HFFc6 (cell line): ENCODE data around the gene STS. TPM values are rescaled to one million over a fixed set of nuclear protein-coding genes. Genes with fewer than 3 reads are reported as not detected.
"Not testable (repeated sequence)": the region's sequence is repeated elsewhere in the genome, so short reads cannot be mapped to it uniquely, and the experiment has no call there.

ENCODE experiments used
- DNase-seq: peaks from one replicate; pipeline ENCODE4 v3.0.0-alpha.2; 2018
- H3K27ac Mint-ChIP-seq: 2 replicates; pipeline ENCODE4 v1.8.0; 2020; ENCODE audit warnings: mild to moderate bottlenecking, mixed read lengths
- H3K27me3 Mint-ChIP-seq: 2 replicates; pipeline ENCODE4 v1.8.0; 2021; ENCODE audit warnings: mild to moderate bottlenecking, moderate library complexity, mixed read lengths; ENCODE audit not compliant: insufficient read depth
- H3K36me3 Mint-ChIP-seq: 2 replicates; pipeline ENCODE4 v1.8.0; 2021; ENCODE audit warnings: low read depth, mixed read lengths
- H3K4me1 Mint-ChIP-seq: 2 replicates; pipeline ENCODE4 v1.8.0; 2020; ENCODE audit warnings: low read depth, mixed read lengths
- H3K4me3 Mint-ChIP-seq: 2 replicates; pipeline ENCODE4 v1.8.0; 2020; ENCODE audit warnings: mild to moderate bottlenecking, moderate library complexity, mixed read lengths
- H3K9me3 Mint-ChIP-seq: 2 replicates; pipeline ENCODE4 v1.8.0; 2020; ENCODE audit warnings: mild to moderate bottlenecking, mixed read lengths
- CTCF ChIP-seq: fragments of 200-600 bp; sonication (generic); IDR thresholded peaks from 2 replicates; pipeline ENCODE4 v1.5.0; 2021; ENCODE audit warnings: antibody characterized with exemption, mild to moderate bottlenecking
- total RNA-seq, 6 experiments: library from RNA; stranded (reverse); fragmentation: NEBNext Ultra II Directional; extraction: Animal tissue kit (Norgen Biotek cat#: 25700); gene quantifications; 2 replicates in 1 of 6; 3 replicates in 5 of 6; pipeline ENCODE4 v1.2.3, GENCODE V29; 2021

STS gene
- total RNA-seq, 6 experiments from 2014 or later, result 11.3 to 15.2 (median 13.3) TPM

- TF ChIP-seq CTCF, result no peak
- no peaks in the 10 kb centered on the region for H3K9me3 Mint-ChIP-seq
- DNase-seq, result no peak
- no peaks in the 10 kb centered on the region for H3K36me3 Mint-ChIP-seq
- H3K4me1 Mint-ChIP-seq, result peaks cover 9% of the 10 kb centered on the region
- H3K27ac Mint-ChIP-seq, result no peak overlapping the region
- H3K4me3 Mint-ChIP-seq, result no peak overlapping the region
- H3K27me3 Mint-ChIP-seq, result no peaks in the 10 kb centered on the region
These were observed 16.7 kb downstream of the STS start for GRCh38 chrX:7164174-7164573.

- no peaks in the 10 kb centered on the region for H3K36me3 Mint-ChIP-seq
- H3K4me1 Mint-ChIP-seq, result no peaks in the 10 kb centered on the region
- no peak overlapping the region for H3K4me3 Mint-ChIP-seq
- no peak for DNase-seq
- H3K27ac Mint-ChIP-seq, result no peak overlapping the region
- no peaks in the 10 kb centered on the region for H3K9me3 Mint-ChIP-seq
- no peak for TF ChIP-seq CTCF
- H3K27me3 Mint-ChIP-seq, result no peaks in the 10 kb centered on the region
These were observed 20.9 kb downstream of the STS start for GRCh38 chrX:7168371-7168770.

- no peak for DNase-seq
- no peak overlapping the region for H3K27ac Mint-ChIP-seq
- H3K9me3 Mint-ChIP-seq, result no peaks in the 10 kb centered on the region
- H3K4me3 Mint-ChIP-seq, result no peak overlapping the region
- no peaks in the 10 kb centered on the region for H3K36me3 Mint-ChIP-seq
- no peaks in the 10 kb centered on the region for H3K4me1 Mint-ChIP-seq
- TF ChIP-seq CTCF, result no peak
- H3K27me3 Mint-ChIP-seq, result no peaks in the 10 kb centered on the region
These were observed 22.1 kb downstream of the STS start for GRCh38 chrX:7169627-7170026.

- no peaks in the 10 kb centered on the region for H3K9me3 Mint-ChIP-seq
- H3K36me3 Mint-ChIP-seq, result no peaks in the 10 kb centered on the region
- TF ChIP-seq CTCF, result peak; percentile 51
- no peak overlapping the region for H3K4me3 Mint-ChIP-seq
- H3K4me1 Mint-ChIP-seq, result no peaks in the 10 kb centered on the region
- H3K27me3 Mint-ChIP-seq, result no peaks in the 10 kb centered on the region; the same call in 1 of the 2 replicates
- no peak overlapping the region for H3K27ac Mint-ChIP-seq
- no peak for DNase-seq
These were observed 23.4 kb downstream of the STS start for GRCh38 chrX:7170898-7171297.

GRCh38 chrX:7178859-7179258, 31.3 kb downstream of the STS start:
- not testable (repeated sequence) for H3K27ac Mint-ChIP-seq, DNase-seq, H3K36me3 Mint-ChIP-seq, H3K4me1 Mint-ChIP-seq, H3K9me3 Mint-ChIP-seq, H3K4me3 Mint-ChIP-seq, H3K27me3 Mint-ChIP-seq

GRCh38 chrX:7179446-7179845, 31.9 kb downstream of the STS start:
- H3K4me1 Mint-ChIP-seq, result peaks cover 10% of the 10 kb centered on the region
- H3K27me3 Mint-ChIP-seq, result no peaks in the 10 kb centered on the region; the same call in 1 of the 2 replicates
- H3K27ac Mint-ChIP-seq, result no peak overlapping the region
- no peaks in the 10 kb centered on the region for H3K9me3 Mint-ChIP-seq
- H3K4me3 Mint-ChIP-seq, result no peak overlapping the region
- DNase-seq, result no peak
- H3K36me3 Mint-ChIP-seq, result no peaks in the 10 kb centered on the region
- no peak for TF ChIP-seq CTCF
